Activated CD8-positive, alpha-beta memory T cell treated with anti-CD3 and anti-CD28 coated beads, Interleukin-2, amount 50 U/mL, for 48 hours (primary cell): ENCODE data around the gene SRPK3.
"Not testable (repeated sequence)": the region's sequence is repeated elsewhere in the genome, so short reads cannot be mapped to it uniquely, and the experiment has no call there.

Experiments
- DNase-seq: peaks from one replicate; pipeline ENCODE4 v3.0.0-alpha.2; 2020

The SRPK3 gene

GRCh38 chrX:153814591-153815315 is 33.9 kb downstream of the SRPK3 start:
- DNase-seq = no peak

GRCh38 chrX:153816831-153817690 is 36.2 kb downstream of the SRPK3 start:
- DNase-seq = peak; percentile 50

GRCh38 chrX:153818064-153818463 is 37.2 kb downstream of the SRPK3 start:
- not testable (repeated sequence) for DNase-seq

- DNase-seq = peak; percentile 69
Measured at GRCh38 chrX:153818571-153819383, 37.9 kb downstream of the SRPK3 start.

- no peak for DNase-seq
Measured at GRCh38 chrX:153819384-153820040, 38.7 kb downstream of the SRPK3 start.

GRCh38 chrX:153820601-153821000 is 39.8 kb downstream of the SRPK3 start:
- no peak for DNase-seq

- no peak for DNase-seq
Measured at GRCh38 chrX:153821066-153821465, 40.2 kb downstream of the SRPK3 start.

GRCh38 chrX:153824348-153824747 is 43.5 kb downstream of the SRPK3 start:
- DNase-seq = no peak

- DNase-seq = no peak
Measured at GRCh38 chrX:153825042-153825441, 44.2 kb downstream of the SRPK3 start.

- DNase-seq = no peak
Measured at GRCh38 chrX:153827016-153827415, 46.2 kb downstream of the SRPK3 start.

- no peak for DNase-seq
Measured at GRCh38 chrX:153827903-153828302, 47.1 kb downstream of the SRPK3 start.

- DNase-seq = no peak
Measured at GRCh38 chrX:153828308-153828707, 47.5 kb downstream of the SRPK3 start.

- no peak for DNase-seq
Measured at GRCh38 chrX:153828723-153829548, 48.1 kb downstream of the SRPK3 start.

- no peak for DNase-seq
Measured at GRCh38 chrX:153829549-153829798, 48.6 kb downstream of the SRPK3 start.

GRCh38 chrX:153829799-153830639 is 49.2 kb downstream of the SRPK3 start, which contains the start of gene PDZD4:
TSS of gene PDZD4 (minus strand) at chrX:153830544. CDS start at chrX:153830298, 246 bp downstream.
- DNase-seq = no peak

- no peak for DNase-seq
Measured at GRCh38 chrX:153830640-153831428, 50.0 kb downstream of the SRPK3 start.

GRCh38 chrX:153831429-153832150 is 50.7 kb downstream of the SRPK3 start:
- DNase-seq = no peak

GRCh38 chrX:153832728-153833127 is 51.9 kb downstream of the SRPK3 start:
- no peak for DNase-seq
